ENCODE results near the gene KCNQ1.

KCNQ1 gene

DNA sequence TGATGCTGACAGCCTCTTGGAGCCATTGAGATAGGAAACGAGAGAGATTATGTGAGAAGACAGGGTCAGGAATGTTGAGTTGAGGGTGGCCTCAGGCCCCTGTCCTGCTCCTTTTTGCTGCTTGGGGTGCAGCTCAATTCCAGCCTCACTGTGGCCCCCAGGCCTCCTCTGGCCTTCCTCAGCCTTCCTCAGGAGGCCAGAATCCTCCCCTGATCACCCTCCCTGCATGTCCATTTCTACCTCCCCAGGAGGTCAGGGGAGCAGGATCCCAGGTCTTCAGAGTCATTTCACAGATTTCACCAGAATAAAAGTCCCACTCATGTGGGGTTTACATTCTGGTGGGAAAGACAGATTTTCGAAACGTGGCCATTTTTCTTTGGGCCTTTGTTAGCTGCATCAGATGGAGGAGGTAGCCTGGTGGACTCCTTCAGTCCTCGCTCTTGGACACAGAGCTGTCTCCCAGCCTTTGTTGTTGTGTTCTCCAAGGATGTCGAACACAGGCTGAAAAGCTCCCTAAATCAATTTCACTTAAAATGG lies 257.2 kb downstream of the KCNQ1 start:
- no peak for DNase-seq (ENCODE audit: low read depth)
- H3K4me3 ChIP-seq (ENCODE audit: low read depth, low read length): no peak overlapping the region
- in situ Hi-C loops (cut with HindIII; ENCODE audit: low sequenced_read_pairs): no loop called here
- TF ChIP-seq, protein P1, sequence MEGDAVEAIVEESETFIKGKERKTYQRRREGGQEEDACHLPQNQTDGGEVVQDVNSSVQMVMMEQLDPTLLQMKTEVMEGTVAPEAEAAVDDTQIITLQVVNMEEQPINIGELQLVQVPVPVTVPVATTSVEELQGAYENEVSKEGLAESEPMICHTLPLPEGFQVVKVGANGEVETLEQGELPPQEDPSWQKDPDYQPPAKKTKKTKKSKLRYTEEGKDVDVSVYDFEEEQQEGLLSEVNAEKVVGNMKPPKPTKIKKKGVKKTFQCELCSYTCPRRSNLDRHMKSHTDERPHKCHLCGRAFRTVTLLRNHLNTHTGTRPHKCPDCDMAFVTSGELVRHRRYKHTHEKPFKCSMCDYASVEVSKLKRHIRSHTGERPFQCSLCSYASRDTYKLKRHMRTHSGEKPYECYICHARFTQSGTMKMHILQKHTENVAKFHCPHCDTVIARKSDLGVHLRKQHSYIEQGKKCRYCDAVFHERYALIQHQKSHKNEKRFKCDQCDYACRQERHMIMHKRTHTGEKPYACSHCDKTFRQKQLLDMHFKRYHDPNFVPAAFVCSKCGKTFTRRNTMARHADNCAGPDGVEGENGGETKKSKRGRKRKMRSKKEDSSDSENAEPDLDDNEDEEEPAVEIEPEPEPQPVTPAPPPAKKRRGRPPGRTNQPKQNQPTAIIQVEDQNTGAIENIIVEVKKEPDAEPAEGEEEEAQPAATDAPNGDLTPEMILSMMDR (IDR thresholded peaks at IDR 0.05; ENCODE audit: low read depth, low read length, missing control alignments): no peak

DNA sequence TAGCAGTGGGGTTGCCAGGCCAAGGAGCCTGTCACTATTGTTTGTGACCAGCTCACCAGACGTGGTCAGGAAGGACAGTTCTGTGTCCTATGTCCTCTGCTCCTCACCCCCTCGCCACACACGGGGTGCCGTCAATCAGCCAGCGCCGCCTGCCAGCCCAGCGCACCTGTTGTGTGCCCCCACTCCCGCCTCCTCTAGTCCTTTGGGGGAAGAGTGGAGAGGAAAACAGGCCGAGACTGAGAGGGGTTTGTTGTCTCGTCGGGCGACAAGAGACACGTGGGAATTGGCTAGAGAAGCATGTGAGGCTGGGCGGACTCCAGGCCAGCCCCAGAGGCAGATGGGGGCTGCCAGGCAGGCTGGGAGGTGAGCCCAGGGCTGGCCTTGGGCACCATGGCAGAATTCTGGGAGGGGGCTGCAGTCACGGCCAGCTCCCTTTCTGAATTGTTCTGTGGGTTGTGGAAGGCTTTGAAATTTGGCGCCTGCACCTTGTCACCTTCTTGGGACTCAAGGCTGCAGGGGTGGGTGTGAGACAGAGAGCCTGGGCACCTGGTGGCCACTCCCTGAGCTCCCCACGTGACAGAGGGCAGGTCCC lies 258.1 kb downstream of the KCNQ1 start:
- in situ Hi-C loops (cut with HindIII; ENCODE audit: low sequenced_read_pairs): no loop called here
- no peak overlapping the region for H3K4me3 ChIP-seq (ENCODE audit: low read depth, low read length)
- TF ChIP-seq, protein P1 (IDR thresholded peaks at IDR 0.05; ENCODE audit: low read depth, low read length, missing control alignments): no peak
- DNase-seq (ENCODE audit: low read depth): no peak

- DNase-seq (ENCODE audit: low read depth): no peak
- in situ Hi-C loops (cut with HindIII; ENCODE audit: low sequenced_read_pairs): no loop called here
- no peak overlapping the region for H3K4me3 ChIP-seq (ENCODE audit: low read depth, low read length)
- TF ChIP-seq, protein P1 (IDR thresholded peaks at IDR 0.05; ENCODE audit: low read depth, low read length, missing control alignments): no peak
Measured at GRCh38 chr11:2703363-2704141, 258.7 kb downstream of the KCNQ1 start.

DNA sequence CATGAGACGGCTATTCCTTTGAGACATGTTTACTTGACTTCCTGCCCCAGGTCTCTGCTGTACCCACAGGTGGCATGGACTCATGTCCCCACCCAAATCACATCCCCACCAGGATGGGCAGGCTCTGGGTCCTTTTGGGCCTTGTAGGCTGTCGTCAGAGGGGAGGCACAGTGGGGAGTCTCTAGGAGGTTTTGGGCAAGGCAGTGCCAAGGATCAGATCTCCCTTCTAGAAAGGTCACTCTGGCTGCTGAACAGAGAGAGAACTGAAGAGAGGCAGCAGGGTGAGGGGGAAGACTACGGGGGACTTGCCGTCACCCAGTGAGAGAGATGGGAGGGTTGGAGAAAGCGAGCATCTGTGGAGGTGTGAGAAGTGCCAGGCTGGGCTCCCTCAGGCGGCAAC lies 259.5 kb downstream of the KCNQ1 start:
- DNase-seq (ENCODE audit: low read depth): no peak
- in situ Hi-C loops (cut with HindIII; ENCODE audit: low sequenced_read_pairs): no loop called here
- H3K4me3 ChIP-seq (ENCODE audit: low read depth, low read length): no peak overlapping the region
- TF ChIP-seq, protein P1 (IDR thresholded peaks at IDR 0.05; ENCODE audit: low read depth, low read length, missing control alignments): no peak

DNA sequence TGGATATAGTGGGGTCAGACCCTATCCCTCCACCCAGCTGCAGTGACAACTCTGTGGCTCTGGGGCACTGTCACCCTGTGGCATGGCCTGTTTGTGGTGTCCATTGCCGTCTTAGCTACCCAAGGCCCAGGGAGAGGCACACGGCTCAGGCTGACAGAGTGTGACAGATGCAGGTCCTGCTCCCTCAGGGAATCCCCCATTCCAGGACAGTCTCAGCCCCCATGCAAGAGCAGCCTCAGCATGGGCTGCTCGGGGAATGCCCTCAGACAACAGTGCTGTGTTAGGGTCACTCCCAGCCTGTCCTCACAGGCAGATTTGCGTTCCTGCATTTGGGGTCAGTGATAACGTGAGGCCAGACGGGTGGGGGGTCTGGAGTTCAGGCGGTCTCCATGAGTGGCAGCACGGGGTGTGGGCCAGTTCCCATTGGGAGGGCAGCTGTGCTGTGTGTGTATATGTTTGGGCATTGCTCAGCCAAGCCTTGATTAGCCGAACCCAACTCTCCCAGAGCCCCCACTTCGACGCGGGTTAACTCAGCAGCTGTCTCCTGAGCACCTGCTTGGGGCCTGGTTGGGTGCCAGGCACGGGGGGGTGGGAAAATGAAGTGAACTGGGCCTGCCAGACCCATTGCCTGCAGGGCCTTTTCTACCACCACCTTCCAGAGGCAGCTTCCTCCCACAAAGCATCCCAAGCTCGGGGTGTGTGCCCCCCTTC lies 260.2 kb downstream of the KCNQ1 start:
- in situ Hi-C loops (cut with HindIII; ENCODE audit: low sequenced_read_pairs): no loop called here
- TF ChIP-seq, protein P1 (IDR thresholded peaks at IDR 0.05; ENCODE audit: low read depth, low read length, missing control alignments): no peak
- no peak overlapping the region for H3K4me3 ChIP-seq (ENCODE audit: low read depth, low read length)
- DNase-seq (ENCODE audit: low read depth): no peak

DNA sequence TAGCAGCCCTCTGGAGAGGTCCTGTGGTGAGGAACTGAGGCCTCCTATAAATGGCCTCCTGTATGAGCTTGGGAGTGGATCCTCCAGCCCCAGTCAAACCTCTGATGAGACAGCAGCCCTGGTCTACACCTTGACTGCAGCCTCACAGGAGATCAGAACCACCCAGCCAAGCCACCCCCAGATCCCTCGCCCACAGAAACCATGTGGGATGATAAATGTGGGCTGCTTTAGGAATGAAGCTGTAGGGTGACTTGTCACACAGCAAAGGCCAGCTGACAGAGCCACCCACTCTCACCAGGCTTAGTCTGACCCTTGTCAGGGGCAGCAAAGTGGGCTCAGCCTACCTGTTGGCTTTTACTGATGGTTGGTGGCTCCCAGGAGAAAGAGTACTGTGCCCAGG lies 261.5 kb downstream of the KCNQ1 start:
- in situ Hi-C loops (cut with HindIII; ENCODE audit: low sequenced_read_pairs): no loop called here
- TF ChIP-seq, protein P1 (IDR thresholded peaks at IDR 0.05; ENCODE audit: low read depth, low read length, missing control alignments): no peak
- no peak for DNase-seq (ENCODE audit: low read depth)
- no peak overlapping the region for H3K4me3 ChIP-seq (ENCODE audit: low read depth, low read length)

Measured in astrocyte of the cerebellum (primary cell).